GM23338 (cell line): ENCODE results near the gene KIAA2012. TPM values are rescaled to one million over a fixed set of nuclear protein-coding genes. Genes with fewer than 3 reads are reported as not detected.

ENCODE experiments used
- ATAC-seq: fragments of 200-7000 bp; cut with Tn5 transposase; 3 replicates; pipeline ENCODE4 v1.9.1; 2020
- DNase-seq: peaks from one replicate; pipeline ENCODE4 v3.0.0-alpha.2; 2015; ENCODE audit warnings: low spot score
- H2AFZ ChIP-seq: fragments of 200-600 bp; sonication (generic); 2 replicates; pipeline ENCODE4 v1.8.0; 2016; ENCODE audit warnings: antibody characterized with exemption, mild to moderate bottlenecking, moderate library complexity
- H3F3A ChIP-seq: fragments of 200-600 bp; sonication (generic); replicated peaks from 2 replicates; pipeline ENCODE4 v1.8.0; 2017; ENCODE audit warnings: antibody characterized with exemption, mixed run types, low read depth
- H3K27ac ChIP-seq: fragments of 200-600 bp; sonication (generic); 2 replicates; pipeline ENCODE4 v1.6.1; 2016; ENCODE audit warnings: low read depth
- H3K27me3 ChIP-seq: fragments of 200-600 bp; sonication (generic); 2 replicates; pipeline ENCODE4 v1.8.0; 2016; ENCODE audit warnings: mild to moderate bottlenecking, mixed run types, moderate library complexity; ENCODE audit not compliant: insufficient read depth
- H3K36me3 ChIP-seq: fragments of 200-600 bp; sonication (generic); 2 replicates; pipeline ENCODE4 v1.8.0; 2016; ENCODE audit warnings: mild to moderate bottlenecking; ENCODE audit not compliant: insufficient read depth
- H3K4me1 ChIP-seq: fragments of 200-600 bp; sonication (generic); 2 replicates; pipeline ENCODE4 v1.8.0; 2016; ENCODE audit warnings: mild to moderate bottlenecking, moderate library complexity; ENCODE audit not compliant: insufficient read depth
- H3K4me2 ChIP-seq: fragments of 200-600 bp; sonication (generic); 2 replicates; pipeline ENCODE4 v1.7.1; 2017; ENCODE audit warnings: mixed run types
- H3K4me3 ChIP-seq: fragments of 200-600 bp; sonication (generic); 2 replicates; pipeline ENCODE4 v1.6.1; 2016; ENCODE audit warnings: mixed run types
- H3K79me2 ChIP-seq: fragments of 200-600 bp; sonication (generic); replicated peaks from 2 replicates; pipeline ENCODE4 v1.8.0; 2017; ENCODE audit warnings: mild to moderate bottlenecking; ENCODE audit not compliant: insufficient read depth
- H3K9me2 ChIP-seq: fragments of 200-600 bp; sonication (generic); 2 replicates; pipeline ENCODE4 v1.8.0; 2017; ENCODE audit not compliant: insufficient read depth
- H4K20me1 ChIP-seq: fragments of 200-600 bp; sonication (generic); replicated peaks from 2 replicates; pipeline ENCODE4 v1.8.0; 2017; ENCODE audit warnings: mild to moderate bottlenecking; ENCODE audit not compliant: insufficient read depth
- H3K27ac Mint-ChIP-seq: 2 replicates; pipeline ENCODE4 v1.8.0; 2020; ENCODE audit warnings: inconsistent platforms, mild to moderate bottlenecking, moderate library complexity, mixed read lengths
- H3K27me3 Mint-ChIP-seq: 3 replicates; pipeline ENCODE4 v1.8.0; 2022; ENCODE audit warnings: low read depth, mild to moderate bottlenecking, moderate library complexity, mixed read lengths, inconsistent platforms; ENCODE audit not compliant: insufficient read depth, poor library complexity
- H3K36me3 Mint-ChIP-seq: 3 replicates; pipeline ENCODE4 v1.8.0; 2021; ENCODE audit warnings: low read depth, mild to moderate bottlenecking, inconsistent platforms, moderate library complexity, mixed read lengths
- H3K4me1 Mint-ChIP-seq: 3 replicates; pipeline ENCODE4 v1.8.0; 2020; ENCODE audit warnings: mild to moderate bottlenecking, inconsistent platforms, mixed read lengths
- H3K4me3 Mint-ChIP-seq: 3 replicates; pipeline ENCODE4 v1.8.0; 2021; ENCODE audit warnings: moderate library complexity, mild to moderate bottlenecking, inconsistent platforms, mixed read lengths
- H3K9me3 Mint-ChIP-seq: 3 replicates; pipeline ENCODE4 v1.8.0; 2020; ENCODE audit warnings: moderate library complexity, mild to moderate bottlenecking, inconsistent platforms, mixed read lengths
- CTCF ChIP-seq, 2 experiments: fragments of 200-600 bp in 1 of 2; sonication (generic) in 1 of 2; conservative IDR thresholded peaks; 2 replicates each; pipeline versions ENCODE4 v1.5.1 to v1.6.1; 2016 to 2017; ENCODE audit warnings: antibody characterized with exemption in 2 of 2, low read depth in 2 of 2, mild to moderate bottlenecking in 2 of 2, moderate library complexity in 1 of 2
- NANOG ChIP-seq: IDR thresholded peaks from 2 replicates; pipeline ENCODE4 v1.6.1; 2016; ENCODE audit warnings: antibody characterized with exemption, borderline replicate concordance
- POLR2AphosphoS5 ChIP-seq: IDR thresholded peaks from 2 replicates; pipeline ENCODE4 v1.6.1; 2016; ENCODE audit warnings: antibody characterized with exemption, low read depth
- STAT1 ChIP-seq: IDR thresholded peaks from one replicate; pipeline ENCODE4 v1.6.1; 2016; ENCODE audit warnings: antibody characterized with exemption; ENCODE audit not compliant: unreplicated experiment
- ZNF462 ChIP-seq: fragments of 250-450 bp; sonication (Bioruptor Pico); IDR thresholded peaks from 2 replicates; pipeline ENCODE4 v1.5.0; 2020; ENCODE audit warnings: mild to moderate bottlenecking, moderate library complexity
- polyA plus RNA-seq: library from polyadenylated mRNA; unstranded; fragments of >200 nt; fragmentation: Nextera tagmentation; extraction: Ambion mirVana; gene quantifications from 2 replicates; pipeline ENCODE4 v1.2.1, GENCODE V29; 2016
- total RNA-seq: library from RNA; depleted of rRNA; stranded (reverse); fragments of >200 nt; shearing (Covaris generic); gene quantifications from 2 replicates; pipeline ENCODE4 v1.2.3, GENCODE V29; 2014
- TF ChIP-seq, protein P1 (sequence below): IDR thresholded peaks from 2 replicates; pipeline ENCODE4 v1.6.1; 2016; ENCODE audit warnings: antibody characterized with exemption
- TF ChIP-seq, protein P2 (sequence below): IDR thresholded peaks from one replicate; pipeline ENCODE4 v1.6.1; 2018; ENCODE audit warnings: antibody characterized with exemption; ENCODE audit not compliant: unreplicated experiment

The KIAA2012 gene
- total and polyA plus RNA-seq, 2 experiments from 2014 or later: 0.03 to 0.08 TPM

DNA sequence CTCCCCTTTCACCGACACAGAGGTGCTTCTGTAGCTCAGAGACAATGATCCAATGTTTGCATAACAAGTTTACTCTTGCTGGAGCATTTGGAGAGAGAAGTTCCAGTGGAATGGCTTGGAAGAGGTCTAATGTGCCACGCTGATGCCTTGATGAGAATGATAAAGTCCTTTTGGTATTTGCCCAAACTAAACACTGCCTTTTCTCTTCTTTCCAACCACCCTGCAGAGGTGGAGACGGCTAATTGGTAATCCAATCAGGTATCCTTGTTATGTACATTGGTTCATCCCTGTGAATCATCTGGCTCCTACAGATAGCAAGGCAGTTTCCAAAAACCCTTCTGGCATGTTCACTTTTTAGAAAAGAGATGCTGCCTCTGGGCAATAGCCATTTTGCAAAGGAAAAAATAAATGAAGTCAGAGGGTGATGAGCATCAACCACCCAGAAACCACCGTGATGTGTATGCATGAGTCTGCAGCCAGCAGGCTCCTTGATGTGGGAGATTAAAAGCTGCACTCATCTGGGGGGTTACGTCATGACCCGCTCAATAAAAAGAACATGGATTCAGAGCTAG lies 40.6 kb downstream of the KIAA2012 start:
- no peaks in the 10 kb centered on the region for H3K9me2 ChIP-seq
- Mint-ChIP-seq H3K9me3 (no peaks in the 10 kb centered on the region), H3K27me3 (no peaks in the 10 kb centered on the region), H3K4me1 (peaks cover 26% of the 10 kb centered on the region), H3K27ac (no peak overlapping the region), H3K36me3 (no peaks in the 10 kb centered on the region), H3K4me3 (no peak overlapping the region)
- DNase-seq: no peak
- peaks cover 22% of the 10 kb centered on the region for H3K4me1 ChIP-seq
- H3K4me3 ChIP-seq: no peak overlapping the region
- no peak overlapping the region for H3K27ac ChIP-seq
- no peaks in the 10 kb centered on the region for H3K79me2 ChIP-seq
- peak overlapping the region; percentile 91 for H2AFZ ChIP-seq
- peaks cover 8% of the 10 kb centered on the region; the same call in 1 of the 2 replicates for H3F3A ChIP-seq
- no peaks in the 10 kb centered on the region for H3K27me3 ChIP-seq
- no peaks in the 10 kb centered on the region for H4K20me1 ChIP-seq
- TF ChIP-seq POLR2AphosphoS5 (no peak), NANOG (no peak), STAT1 (no peak), CTCF (conservative IDR thresholded peaks at IDR 0.05; ENCODE audit: low read depth in 2 of 2) (no peak), ZNF462 (CRISPR knock-in tag) (no peak)
- TF ChIP-seq, protein P1, sequence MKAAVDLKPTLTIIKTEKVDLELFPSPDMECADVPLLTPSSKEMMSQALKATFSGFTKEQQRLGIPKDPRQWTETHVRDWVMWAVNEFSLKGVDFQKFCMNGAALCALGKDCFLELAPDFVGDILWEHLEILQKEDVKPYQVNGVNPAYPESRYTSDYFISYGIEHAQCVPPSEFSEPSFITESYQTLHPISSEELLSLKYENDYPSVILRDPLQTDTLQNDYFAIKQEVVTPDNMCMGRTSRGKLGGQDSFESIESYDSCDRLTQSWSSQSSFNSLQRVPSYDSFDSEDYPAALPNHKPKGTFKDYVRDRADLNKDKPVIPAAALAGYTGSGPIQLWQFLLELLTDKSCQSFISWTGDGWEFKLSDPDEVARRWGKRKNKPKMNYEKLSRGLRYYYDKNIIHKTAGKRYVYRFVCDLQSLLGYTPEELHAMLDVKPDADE: no peak
- TF ChIP-seq, protein P2, sequence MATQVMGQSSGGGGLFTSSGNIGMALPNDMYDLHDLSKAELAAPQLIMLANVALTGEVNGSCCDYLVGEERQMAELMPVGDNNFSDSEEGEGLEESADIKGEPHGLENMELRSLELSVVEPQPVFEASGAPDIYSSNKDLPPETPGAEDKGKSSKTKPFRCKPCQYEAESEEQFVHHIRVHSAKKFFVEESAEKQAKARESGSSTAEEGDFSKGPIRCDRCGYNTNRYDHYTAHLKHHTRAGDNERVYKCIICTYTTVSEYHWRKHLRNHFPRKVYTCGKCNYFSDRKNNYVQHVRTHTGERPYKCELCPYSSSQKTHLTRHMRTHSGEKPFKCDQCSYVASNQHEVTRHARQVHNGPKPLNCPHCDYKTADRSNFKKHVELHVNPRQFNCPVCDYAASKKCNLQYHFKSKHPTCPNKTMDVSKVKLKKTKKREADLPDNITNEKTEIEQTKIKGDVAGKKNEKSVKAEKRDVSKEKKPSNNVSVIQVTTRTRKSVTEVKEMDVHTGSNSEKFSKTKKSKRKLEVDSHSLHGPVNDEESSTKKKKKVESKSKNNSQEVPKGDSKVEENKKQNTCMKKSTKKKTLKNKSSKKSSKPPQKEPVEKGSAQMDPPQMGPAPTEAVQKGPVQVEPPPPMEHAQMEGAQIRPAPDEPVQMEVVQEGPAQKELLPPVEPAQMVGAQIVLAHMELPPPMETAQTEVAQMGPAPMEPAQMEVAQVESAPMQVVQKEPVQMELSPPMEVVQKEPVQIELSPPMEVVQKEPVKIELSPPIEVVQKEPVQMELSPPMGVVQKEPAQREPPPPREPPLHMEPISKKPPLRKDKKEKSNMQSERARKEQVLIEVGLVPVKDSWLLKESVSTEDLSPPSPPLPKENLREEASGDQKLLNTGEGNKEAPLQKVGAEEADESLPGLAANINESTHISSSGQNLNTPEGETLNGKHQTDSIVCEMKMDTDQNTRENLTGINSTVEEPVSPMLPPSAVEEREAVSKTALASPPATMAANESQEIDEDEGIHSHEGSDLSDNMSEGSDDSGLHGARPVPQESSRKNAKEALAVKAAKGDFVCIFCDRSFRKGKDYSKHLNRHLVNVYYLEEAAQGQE: no peak
- no peak overlapping the region for H3K4me2 ChIP-seq
- no peak for ATAC-seq
- H3K36me3 ChIP-seq: no peaks in the 10 kb centered on the region
